Motor neuron (in vitro differentiated cells): ENCODE results near the gene MTCH1. TPM values are rescaled to one million over a fixed set of nuclear protein-coding genes. Genes with fewer than 3 reads are reported as not detected.
A peak's percentile ranks its signal among the peaks of the same experiment; 100 is the strongest.

Source experiments
- ATAC-seq, 8 experiments: fragments of 200-7000 bp; cut with Tn5 transposase; replicated peaks in 6 of 8; 2 replicates each; pipeline ENCODE4 v1.8.0; 2021; ENCODE audit warnings: mild to moderate bottlenecking in 8 of 8, moderate library complexity in 8 of 8
- H3K27ac ChIP-seq, 2 donors: fragments of 250-450 bp; sonication (Bioruptor Pico); 2 replicates each; pipeline ENCODE4 v1.9.0; 2021; ENCODE audit warnings: antibody characterized with exemption in 2 of 2, mild to moderate bottlenecking in 2 of 2, moderate library complexity in 1 of 2
- H3K4me1 ChIP-seq, 2 donors: fragments of 250-450 bp; sonication (Bioruptor Pico); replicated peaks in 1 of 2; 2 replicates each; pipeline ENCODE4 v1.6.1; 2021; ENCODE audit warnings: antibody characterized with exemption in 2 of 2, mild to moderate bottlenecking in 2 of 2, moderate library complexity in 1 of 2
- H3K4me3 ChIP-seq, 5 donors: fragments of 250-450 bp; sonication (Bioruptor Pico); 2 replicates each; pipeline ENCODE4 v1.9.0; 2021; ENCODE audit warnings: antibody characterized with exemption in 5 of 5, mild to moderate bottlenecking in 5 of 5, moderate library complexity in 4 of 5
- WGBS, 10 experiments: fragments of 450-650 bp; shearing (Covaris generic); methylation state at CpG; one replicate each; pipeline ENCODE4 v1.0.0; 2022; 5-methylcytosine and 5-hydroxymethylcytosine counted together
- in situ Hi-C, 9 experiments: fragments of 400-800 bp; cut with MboI; loops; one replicate each; pipeline ENCODE4 v1.15.0; 2021; ENCODE audit warnings: low sequenced_read_pairs in 9 of 9, low pct_unique_long_range_greater_than_20kb in 2 of 9; ENCODE audit not compliant: unreplicated experiment in 9 of 9
- total RNA-seq, 8 experiments: library from RNA; unstranded; fragments of 300-600 nt; gene quantifications; 2 replicates each; pipeline versions ENCODE4 v1.2.3 to v1.2.4, GENCODE V29; 2022

The MTCH1 gene
- total RNA-seq, 8 experiments from 2014 or later: 84.8 to 271 (median 119) TPM

DNA sequence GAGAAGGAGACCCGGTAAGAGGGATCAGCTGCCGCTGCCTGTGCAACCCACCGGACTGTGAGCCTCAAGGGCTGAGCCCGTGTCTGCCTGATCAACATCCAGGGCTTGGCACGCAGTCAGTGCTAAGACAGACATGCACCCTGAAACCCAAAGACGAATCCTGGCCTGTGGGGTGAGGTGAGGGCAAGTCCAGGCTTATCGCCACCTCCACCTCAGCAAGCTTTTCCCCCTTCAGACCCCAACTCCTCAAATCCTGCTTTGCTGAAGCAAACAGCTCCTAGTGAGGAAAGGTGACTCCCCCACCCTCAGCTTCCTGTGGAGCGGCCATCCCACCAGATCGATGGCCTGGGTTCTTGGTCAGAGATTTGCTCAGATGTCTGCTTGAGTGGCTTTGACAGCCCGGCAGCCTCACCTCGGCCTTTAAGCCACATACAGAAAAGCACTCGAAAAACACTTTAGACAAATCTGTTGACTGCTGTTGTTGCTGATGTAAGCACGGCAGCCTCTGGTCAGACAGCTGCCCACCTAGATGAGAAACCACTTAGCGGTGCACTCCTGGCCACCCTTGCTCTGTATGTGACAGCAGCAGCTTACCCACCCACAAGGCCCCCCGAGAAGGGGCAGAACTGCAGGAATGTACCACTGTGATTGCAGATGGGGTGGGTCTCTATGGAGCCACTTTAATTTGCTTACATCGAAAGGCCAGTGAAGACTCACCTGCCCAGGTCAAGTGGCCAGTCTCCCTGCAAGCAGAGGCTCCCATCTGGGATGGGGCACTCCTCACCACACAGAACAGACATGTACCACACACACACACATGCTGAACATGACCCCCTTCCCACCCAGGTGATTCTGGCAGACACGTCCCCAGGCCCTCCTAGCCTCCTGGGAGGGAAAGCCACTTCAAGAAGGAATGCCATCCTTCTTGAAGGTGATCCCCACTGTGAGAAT, 14.8 kb downstream of the MTCH1 start:
- no peak overlapping the region for H3K27ac ChIP-seq
- in situ Hi-C loops: no loop called here
- WGBS, 10 experiments: 77 to 100% (median 100%) methylated on average over 1 to 5 of the region's 17 CpGs; no CpG with 5 or more reads in 5 of the 10 experiments
- ATAC-seq: no peak
- no peak overlapping the region for H3K4me3 ChIP-seq
- no peaks in the 10 kb centered on the region for H3K4me1 ChIP-seq

DNA sequence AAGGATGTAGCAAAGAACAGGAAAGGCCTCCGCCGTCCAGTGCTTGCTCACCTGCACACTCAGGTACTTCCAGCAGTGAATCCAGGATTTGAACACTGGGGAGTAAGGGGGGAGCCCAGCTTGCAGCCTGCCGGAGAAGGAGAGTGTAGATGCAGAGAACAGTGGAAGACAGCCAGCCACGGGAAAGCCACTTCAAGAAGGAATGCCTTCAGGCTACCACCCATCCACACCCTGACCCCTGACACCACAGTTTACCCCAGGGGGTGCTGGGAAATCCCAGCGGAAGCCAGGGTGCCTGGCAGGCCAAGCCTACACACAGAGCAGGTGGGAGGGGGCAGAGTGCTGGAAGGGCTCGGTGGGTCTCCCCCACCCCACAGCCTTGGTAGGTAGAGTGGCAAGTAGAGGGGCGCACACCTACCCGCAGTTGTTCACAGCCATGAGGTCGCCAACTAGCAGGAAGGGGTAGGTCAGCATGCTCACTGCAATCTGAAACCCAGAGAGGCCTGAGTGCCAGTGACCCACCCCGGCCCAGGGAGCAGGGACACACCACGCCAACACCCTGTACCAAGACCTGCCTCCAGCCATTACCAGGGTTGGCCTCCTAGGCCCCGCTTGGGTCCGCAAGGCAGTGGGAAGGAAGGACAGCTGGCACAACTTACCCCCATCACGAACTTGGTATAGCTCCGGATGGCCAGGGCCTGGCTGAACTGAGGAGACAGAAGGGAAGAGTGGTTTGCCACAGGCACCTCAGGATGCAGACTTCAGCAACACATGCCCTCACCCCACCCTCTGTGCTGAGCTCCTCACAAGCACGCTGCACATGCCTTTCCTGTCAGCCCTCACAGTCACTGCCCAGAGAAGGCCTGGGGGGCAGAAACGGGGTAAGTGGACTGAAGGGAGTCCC, 15.8 kb downstream of the MTCH1 start:
- H3K27ac ChIP-seq: no peak overlapping the region
- 50 to 100% (median 92%) methylated on average over 2 to 7 of the region's 17 CpGs; no CpG with 5 or more reads in 3 of the 10 experiments for WGBS, 10 experiments
- in situ Hi-C loops: no loop called here

DNA sequence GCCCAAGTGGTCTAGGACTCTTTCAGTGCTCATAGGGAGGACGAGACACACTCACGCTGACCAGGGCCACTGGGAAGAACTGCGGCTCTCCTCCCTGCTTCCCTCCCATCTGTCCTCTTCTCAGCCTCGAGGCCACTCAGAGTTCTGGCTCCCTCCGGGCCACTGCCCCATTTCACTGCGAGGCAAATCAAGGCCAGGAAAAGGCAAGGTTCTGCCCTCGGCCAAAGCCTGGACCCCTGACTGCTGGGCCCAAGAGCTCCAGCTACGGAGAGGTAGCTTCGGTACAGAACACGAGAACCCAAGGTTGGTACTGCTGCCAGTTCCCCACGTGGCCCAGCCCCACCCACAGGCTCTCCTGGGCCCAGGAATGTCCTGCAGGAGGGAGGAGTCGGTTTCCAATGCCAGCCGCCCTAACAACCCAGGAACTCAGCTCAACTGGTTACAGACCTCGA, 16.7 kb downstream of the MTCH1 start:
- in situ Hi-C loops: no loop called here

More for the DNA sequence above, 15.8 kb downstream of the MTCH1 start:
- peak in 5 of 8 experiments; percentile 7 to 41 (median 21) for ATAC-seq
- H3K4me3 ChIP-seq: no peak overlapping the region
- H3K4me1 ChIP-seq: no peaks in the 10 kb centered on the region

DNA sequence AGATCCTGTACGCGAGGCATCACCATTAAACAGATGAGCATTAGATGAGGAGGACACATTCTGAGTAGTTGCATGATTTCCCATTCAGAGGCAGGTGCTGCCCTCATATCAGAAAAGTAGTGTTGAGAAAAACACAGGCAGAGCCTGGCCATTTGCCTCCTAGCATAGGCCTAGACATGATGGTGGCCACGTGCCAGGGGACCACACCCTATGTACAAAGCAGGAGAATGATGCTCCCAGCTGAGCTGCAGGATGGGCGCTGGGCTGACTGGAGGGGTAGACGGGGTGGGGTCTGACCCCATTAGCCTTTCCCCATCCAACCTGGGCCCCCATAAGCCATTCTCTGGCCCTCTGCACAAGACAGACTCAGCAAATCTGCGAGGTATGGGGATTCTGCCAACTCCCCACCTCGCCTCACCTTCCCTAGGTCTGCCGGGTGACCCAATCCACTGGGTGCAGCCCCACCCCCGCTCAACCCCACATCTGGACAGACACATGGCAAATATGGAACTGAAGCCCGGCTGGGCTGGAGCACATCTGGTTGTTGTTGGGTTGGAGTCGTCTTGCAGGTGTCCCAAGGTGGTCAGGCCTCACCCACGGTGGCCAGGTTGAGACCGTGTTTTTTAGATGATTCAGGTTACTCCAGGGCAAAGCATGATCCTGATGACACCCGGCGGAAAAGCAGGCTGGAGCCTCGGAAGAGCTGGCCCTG, 17.6 kb downstream of the MTCH1 start:
- no peaks in the 10 kb centered on the region for H3K4me1 ChIP-seq
- WGBS, 10 experiments: 67 to 100% (median 96%) methylated on average over 2 to 7 of the region's 16 CpGs; no CpG with 5 or more reads in 4 of the 10 experiments
- in situ Hi-C loops: no loop called here
- H3K27ac ChIP-seq: no peak overlapping the region
- peak in 4 of 8 experiments; percentile 17 to 58 (median 53) for ATAC-seq
- H3K4me3 ChIP-seq: no peak overlapping the region

More for the DNA sequence above, 16.7 kb downstream of the MTCH1 start:
- 30 to 100% (median 89%) methylated on average over 1 to 6 of the region's 14 CpGs; no CpG with 5 or more reads in 4 of the 10 experiments for WGBS, 10 experiments
- no peak overlapping the region for H3K4me3 ChIP-seq
- no peak overlapping the region for H3K27ac ChIP-seq
- no peak for ATAC-seq
- no peaks in the 10 kb centered on the region for H3K4me1 ChIP-seq

DNA sequence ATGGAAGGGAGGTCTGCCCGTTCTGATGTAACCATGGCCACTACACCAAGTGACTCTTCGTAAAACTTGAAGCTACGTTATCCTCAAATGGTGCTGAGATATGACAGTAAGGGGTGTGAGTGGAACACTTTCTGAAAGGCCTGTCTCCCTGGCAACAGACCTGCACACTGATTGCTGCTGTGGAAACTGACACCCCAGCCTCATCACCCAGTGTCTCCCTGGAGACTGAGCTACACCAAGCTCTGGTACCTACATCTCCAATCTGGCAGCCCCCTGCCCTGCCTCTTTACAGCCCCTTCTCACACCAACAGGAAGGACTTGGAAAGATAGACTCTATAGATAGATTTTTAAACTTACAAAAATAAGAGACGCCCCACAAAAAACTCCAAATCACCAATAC, 18.2 kb downstream of the MTCH1 start:
- no peak for ATAC-seq
- H3K27ac ChIP-seq: no peak overlapping the region
- in situ Hi-C loops: no loop called here

DNA sequence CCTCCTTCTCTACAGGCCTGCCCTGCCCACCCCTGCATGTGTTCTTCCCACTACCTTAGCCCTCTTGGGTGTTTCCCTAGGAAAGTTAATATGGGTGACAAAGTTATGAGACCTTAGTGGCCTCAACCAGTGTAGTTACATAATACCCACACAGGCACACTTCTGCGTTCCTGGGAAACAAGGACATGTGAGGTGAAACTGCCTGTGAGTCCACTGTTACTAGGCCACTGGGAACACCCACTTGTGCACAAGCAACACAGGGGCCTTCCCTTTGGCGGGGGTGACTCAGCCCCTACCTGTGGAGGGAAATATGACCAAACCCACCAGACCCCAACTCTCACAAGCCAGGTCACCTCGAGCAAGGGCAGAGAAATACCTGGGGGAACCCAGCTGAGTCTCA, 18.7 kb downstream of the MTCH1 start:
- H3K4me1 ChIP-seq: peaks cover 4 to 8% of the 10 kb centered on the region in 2 donors
- no peak overlapping the region for H3K27ac ChIP-seq
- in situ Hi-C loops: no loop called here
- ATAC-seq: no peak
- 80 to 100% (median 100%) methylated on average over 1 of the region's 3 CpGs; no CpG with 5 or more reads in 6 of the 10 experiments for whole genome bisulfite sequencing, 10 experiments
- H3K4me3 ChIP-seq: no peak overlapping the region

More for the DNA sequence above, 18.2 kb downstream of the MTCH1 start:
- no peak overlapping the region for H3K4me3 ChIP-seq
- WGBS, 10 experiments: 71 to 100% (median 88%) methylated on average over 2 to 4 of the region's 4 CpGs; no CpG with 5 or more reads in 4 of the 10 experiments
- H3K4me1 ChIP-seq: peaks cover 4 to 6% of the 10 kb centered on the region in 2 donors

DNA sequence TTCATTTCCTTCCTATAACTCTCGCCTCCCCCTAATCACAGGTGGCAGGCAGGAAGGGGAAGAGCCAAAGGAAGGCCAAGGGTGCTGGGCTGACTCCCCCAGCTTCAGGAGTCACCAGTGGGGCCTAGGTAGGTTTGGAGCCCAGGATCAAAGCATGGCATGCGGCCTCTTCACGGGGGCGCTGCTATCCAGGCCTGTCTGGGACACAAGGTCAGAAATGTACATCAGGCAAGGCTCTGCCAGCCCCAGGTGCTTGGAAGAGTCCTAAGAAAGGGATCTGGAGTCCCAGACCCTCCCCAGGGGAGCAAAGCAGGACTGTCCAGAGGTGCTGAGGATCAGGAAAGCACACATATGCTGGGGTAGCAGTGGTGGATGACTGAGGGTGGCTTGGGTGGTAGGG, 21.1 kb downstream of the MTCH1 start:
- 100% methylated on average over 2 of the region's 4 CpGs; no CpG with 5 or more reads in 9 of the 10 experiments for WGBS, 10 experiments
- ATAC-seq: peak in 1 of 8 experiments; percentile 8
- Histone ChIP-seq H3K27ac (peak overlapping the region in 1 of 2 donors; percentile 22), H3K4me3 (no peak overlapping the region), H3K4me1 (peaks cover 4 to 8% of the 10 kb centered on the region in 2 donors)
- in situ Hi-C loops: no loop called here

DNA sequence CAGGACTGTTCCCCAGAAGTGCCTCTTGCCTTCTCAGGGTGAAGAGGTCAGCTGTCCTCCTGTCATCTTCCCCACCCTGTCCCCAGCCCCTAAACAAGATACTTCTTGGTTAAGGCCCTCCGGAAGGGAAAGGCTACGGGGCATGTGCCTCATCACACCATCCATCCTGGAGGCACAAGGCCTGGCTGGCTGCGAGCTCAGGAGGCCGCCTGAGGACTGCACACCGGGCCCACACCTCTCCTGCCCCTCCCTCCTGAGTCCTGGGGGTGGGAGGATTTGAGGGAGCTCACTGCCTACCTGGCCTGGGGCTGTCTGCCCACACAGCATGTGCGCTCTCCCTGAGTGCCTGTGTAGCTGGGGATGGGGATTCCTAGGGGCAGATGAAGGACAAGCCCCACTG, 21.6 kb downstream of the MTCH1 start:
- Histone ChIP-seq H3K27ac (no peak overlapping the region), H3K4me3 (no peak overlapping the region), H3K4me1 (peaks cover 4 to 8% of the 10 kb centered on the region in 2 donors)
- no CpG with 5 or more reads among the region's 6 CpGs for WGBS, 10 experiments
- in situ Hi-C loops: no loop called here
- peak in 3 of 8 experiments; percentile 5 to 14 (median 10) for ATAC-seq

DNA sequence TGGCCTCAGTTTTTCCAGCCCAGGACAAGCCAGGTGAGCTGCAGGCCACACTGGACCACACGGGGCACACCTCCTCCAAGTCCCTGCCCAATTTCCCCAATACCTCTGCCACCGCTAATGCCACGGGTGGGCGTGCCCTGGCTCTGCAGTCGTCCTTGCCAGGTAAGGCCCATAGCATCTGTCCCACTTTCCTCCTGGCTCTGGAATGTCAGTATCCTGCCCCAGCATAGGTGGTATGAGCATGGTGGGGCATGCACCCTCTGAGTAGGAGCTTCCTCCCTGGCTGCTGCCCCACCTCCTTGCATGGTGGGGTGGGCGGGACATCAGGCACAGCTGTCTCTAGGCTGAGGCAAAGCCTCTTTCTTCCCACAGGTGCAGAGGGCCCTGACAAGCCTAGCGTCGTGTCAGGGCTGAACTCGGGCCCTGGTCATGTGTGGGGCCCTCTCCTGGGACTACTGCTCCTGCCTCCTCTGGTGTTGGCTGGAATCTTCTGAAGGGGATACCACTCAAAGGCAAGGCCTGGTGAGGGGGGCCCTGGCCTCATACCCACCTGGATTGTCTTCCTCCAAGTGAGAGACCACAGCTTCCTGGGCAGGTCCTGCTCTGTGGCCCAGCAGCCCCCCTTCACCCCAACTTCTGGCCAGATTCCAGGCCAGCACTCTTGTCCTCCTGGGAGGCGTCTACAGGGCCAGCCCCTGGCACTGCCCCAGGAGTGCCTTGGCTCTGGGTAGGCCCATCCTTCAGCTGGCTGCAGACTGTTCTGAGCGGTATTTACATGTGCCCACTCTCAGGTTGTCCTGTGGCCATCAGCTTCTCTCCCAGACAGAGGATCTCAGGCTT, 22.3 kb downstream of the MTCH1 start:
- 40 to 96% (median 75%) methylated on average over 2 to 7 of the region's 11 CpGs; no CpG with 5 or more reads in 5 of the 10 experiments for WGBS, 10 experiments
- Histone ChIP-seq H3K4me1 (peaks cover 4 to 8% of the 10 kb centered on the region in 2 donors), H3K4me3 (no peak overlapping the region), H3K27ac (no peak overlapping the region)
- in situ Hi-C loops: no loop called here
- peak; percentile 10 to 64 (median 22) for ATAC-seq

DNA sequence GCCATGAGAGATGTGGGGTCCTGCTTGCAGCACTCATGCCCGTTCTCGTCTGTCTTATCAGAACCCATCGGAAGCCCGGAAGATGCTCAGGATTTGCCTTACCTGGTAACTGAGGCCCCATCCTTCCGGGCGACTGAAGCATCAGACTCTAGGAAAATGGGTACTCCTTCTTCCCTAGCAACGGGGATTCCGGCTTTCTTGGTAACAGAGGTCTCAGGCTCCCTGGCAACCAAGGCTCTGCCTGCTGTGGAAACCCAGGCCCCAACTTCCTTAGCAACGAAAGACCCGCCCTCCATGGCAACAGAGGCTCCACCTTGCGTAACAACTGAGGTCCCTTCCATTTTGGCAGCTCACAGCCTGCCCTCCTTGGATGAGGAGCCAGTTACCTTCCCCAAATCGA, 23.1 kb downstream of the MTCH1 start:
- peak in 6 of 8 experiments; percentile 34 to 82 (median 62) for ATAC-seq
- Histone ChIP-seq H3K4me3 (no peak overlapping the region), H3K27ac (no peak overlapping the region), H3K4me1 (peaks cover 4 to 8% of the 10 kb centered on the region in 2 donors)
- WGBS, 10 experiments: 35 to 77% (median 61%) methylated on average over 2 to 9 of the region's 12 CpGs; no CpG with 5 or more reads in 5 of the 10 experiments
- in situ Hi-C loops: no loop called here
